Body of pancreas (tissue), 4 donors: ENCODE measurements around the gene CTCF.

Experiments used
- CTCF ChIP-seq, 7 experiments: fragments of 450-650 bp in 4 of 7; fragments of 200-600 bp in 3 of 7; sonication (generic) in 3 of 7; IDR thresholded peaks; one replicate each; pipeline ENCODE4 v1.5.1; 2016 to 2019; ENCODE audit warnings: antibody characterized with exemption in 7 of 7
- POLR2A ChIP-seq, 3 donors: fragments of 450-650 bp; IDR thresholded peaks; one replicate each; pipeline ENCODE4 v1.6.1; 2016; ENCODE audit warnings: antibody characterized with exemption in 3 of 3, mild to moderate bottlenecking in 2 of 3

- TF ChIP-seq CTCF (IDR thresholded peaks at IDR 0.05), result no peak
- no peak for TF ChIP-seq POLR2A (IDR thresholded peaks at IDR 0.05)
Observed at GRCh38 chr16:67517155-67517445, 45.2 kb upstream of the CTCF start.
